Fibroblast of lung (primary cell): ENCODE results near the gene VPS13D.

Experiments used
- EZH2 ChIP-seq: IDR thresholded peaks from 2 replicates; pipeline ENCODE4 v1.5.1; 2012; ENCODE audit warnings: low read length, control low read depth, mild to moderate bottlenecking; ENCODE audit errors: missing control alignments
- TF ChIP-seq, protein P1 (sequence below), 2 donors: IDR thresholded peaks in 1 of 2; conservative IDR thresholded peaks in 1 of 2; 1 replicate in 1 of 2; 2 replicates in 1 of 2; pipeline ENCODE4 v1.5.1; 2011 to 2012; ENCODE audit warnings: low read length in 2 of 2, control low read depth in 1 of 2, inconsistent platforms in 1 of 2, low read depth in 1 of 2, mild to moderate bottlenecking in 1 of 2

DNA sequence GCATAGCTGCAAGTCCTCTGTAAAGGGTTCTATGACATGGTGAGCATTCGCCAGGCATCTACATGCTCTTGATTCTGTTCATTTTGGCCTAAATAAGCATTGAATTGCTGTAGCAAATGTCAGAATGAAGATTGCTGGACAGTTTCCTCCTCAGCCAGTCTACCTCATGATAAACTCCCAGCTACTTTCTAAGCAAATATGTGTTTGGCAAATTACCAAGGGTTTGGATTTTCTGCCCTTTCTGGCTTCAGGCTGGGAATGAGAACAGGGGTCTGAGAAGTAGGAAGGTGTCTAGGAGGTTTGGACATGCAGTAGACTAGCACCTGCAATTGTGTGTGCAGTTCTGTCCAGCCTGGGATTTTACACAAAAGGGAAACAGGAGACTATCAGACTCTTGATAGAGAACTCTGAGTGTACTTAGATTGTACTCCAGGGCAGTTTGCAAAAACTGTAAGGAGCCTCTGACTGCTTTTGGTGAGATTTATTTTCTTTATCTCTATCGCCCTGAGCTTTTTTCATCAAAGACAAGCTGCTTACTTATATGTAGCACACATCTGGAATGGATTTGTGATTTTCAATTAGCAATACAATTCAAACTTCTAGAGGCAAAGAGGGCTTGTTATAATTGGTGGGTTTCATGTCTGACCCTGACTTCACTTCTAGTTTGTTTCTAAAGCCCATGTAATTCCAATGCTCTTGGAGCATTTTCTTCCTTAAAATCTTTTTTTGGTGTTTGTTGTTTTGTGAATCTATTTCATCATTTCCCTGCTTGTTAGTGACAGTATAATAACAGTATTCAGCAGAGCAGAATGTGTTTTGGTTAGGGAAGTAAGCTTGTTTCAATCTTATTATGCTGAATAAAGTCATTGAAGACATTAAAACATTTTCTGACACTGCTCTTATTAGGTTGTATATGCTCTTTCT, 150.8 kb downstream of the VPS13D start:
- TF ChIP-seq, protein P1, sequence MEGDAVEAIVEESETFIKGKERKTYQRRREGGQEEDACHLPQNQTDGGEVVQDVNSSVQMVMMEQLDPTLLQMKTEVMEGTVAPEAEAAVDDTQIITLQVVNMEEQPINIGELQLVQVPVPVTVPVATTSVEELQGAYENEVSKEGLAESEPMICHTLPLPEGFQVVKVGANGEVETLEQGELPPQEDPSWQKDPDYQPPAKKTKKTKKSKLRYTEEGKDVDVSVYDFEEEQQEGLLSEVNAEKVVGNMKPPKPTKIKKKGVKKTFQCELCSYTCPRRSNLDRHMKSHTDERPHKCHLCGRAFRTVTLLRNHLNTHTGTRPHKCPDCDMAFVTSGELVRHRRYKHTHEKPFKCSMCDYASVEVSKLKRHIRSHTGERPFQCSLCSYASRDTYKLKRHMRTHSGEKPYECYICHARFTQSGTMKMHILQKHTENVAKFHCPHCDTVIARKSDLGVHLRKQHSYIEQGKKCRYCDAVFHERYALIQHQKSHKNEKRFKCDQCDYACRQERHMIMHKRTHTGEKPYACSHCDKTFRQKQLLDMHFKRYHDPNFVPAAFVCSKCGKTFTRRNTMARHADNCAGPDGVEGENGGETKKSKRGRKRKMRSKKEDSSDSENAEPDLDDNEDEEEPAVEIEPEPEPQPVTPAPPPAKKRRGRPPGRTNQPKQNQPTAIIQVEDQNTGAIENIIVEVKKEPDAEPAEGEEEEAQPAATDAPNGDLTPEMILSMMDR (conservative IDR thresholded peaks at IDR 0.05 in 1 of 2, IDR thresholded peaks at IDR 0.05 in 1 of 2; ENCODE audit: low read depth in 1 of 2, low read length in 2 of 2) = no peak
- TF ChIP-seq EZH2 = no peak
